ENCODE measurements around the gene HDAC4. TPM values are rescaled to one million over a fixed set of nuclear protein-coding genes. Genes with fewer than 3 reads are reported as not detected.

Gene HDAC4
- total RNA-seq, 1 experiment from 2014 or later, result 4.5 TPM

DNA sequence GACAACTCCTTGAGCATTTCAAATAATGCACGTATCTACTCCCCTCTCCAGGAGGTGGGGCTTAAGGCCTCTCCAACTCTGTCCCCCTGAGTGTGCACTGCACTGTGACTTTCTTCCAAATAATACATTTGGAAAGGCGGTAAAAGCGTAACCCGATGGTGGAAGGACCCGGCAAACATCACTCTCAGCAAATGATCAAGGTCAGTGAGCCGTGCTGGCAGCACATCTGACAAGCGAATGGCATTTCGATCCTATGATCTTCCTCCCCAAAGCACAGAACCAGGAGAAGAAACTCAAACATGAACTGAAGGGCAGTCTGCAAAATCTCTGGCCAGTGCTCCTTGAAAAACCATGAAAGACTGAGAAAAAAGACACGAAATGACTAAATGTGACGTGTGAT lies 344.2 kb downstream of the HDAC4 start:
- no peak for DNase-seq (ENCODE audit: low spot score)
- in situ Hi-C loops (cut with HindIII; ENCODE audit: low sequenced_read_pairs), result no loop called here

DNA sequence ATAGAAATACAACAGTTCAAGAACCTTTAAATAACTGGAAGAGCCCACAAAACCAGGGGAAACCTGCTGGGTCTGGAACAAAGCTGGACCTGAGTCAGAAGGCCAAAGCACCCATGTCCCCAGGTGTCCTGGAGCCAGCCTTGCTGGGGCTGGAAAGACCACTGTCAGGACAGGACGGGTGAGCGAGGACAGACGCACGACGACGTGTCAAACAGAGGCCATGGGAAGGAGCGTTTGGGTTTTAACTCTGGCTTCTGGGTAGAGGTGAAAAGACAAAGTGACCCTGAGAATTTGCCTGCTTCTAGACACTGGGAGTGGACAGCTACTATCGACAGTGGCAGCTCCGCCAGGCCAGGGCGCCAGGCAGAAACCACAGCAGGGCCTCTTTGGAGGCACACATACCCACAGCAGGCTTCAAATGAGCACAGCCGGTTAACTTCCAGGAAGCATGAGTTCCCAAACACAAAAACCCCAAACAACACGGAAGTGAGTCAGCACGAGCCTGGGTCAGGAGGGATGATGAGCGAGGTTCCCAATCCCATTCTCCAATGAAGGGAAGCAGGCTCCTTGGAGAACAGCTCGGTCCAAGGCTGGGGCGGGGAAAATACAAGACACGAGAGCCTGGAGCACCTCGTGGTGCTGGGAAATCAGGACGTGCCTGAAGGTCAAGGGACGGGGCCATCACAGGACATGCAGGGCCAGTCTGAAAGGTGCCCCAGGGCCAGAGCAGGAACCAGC lies 344.9 kb downstream of the HDAC4 start:
- no peak for DNase-seq (ENCODE audit: low spot score)
- in situ Hi-C loops (cut with HindIII; ENCODE audit: low sequenced_read_pairs), result no loop called here

DNA sequence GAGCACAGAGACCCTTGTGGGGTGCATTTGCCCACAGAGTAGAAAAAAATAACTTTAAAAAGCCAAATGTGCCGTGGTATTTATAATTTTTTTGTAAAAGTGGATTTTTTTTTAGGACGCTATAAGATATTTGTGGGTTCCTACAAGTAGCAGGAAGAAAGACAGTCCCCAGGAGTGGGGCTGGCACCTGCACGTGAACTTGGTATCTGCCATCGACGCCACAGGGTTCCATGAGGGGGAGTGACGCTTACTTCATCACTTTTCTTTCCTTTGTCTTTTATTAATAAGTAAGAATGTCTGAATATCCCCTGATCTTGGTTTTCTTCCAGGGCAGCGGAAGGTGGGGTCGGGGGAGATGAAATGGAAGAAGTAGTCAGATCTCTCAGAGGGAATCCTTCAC lies 345.9 kb downstream of the HDAC4 start:
- in situ Hi-C loops (cut with HindIII; ENCODE audit: low sequenced_read_pairs), result no loop called here
- DNase-seq (ENCODE audit: low spot score), result no peak

DNA sequence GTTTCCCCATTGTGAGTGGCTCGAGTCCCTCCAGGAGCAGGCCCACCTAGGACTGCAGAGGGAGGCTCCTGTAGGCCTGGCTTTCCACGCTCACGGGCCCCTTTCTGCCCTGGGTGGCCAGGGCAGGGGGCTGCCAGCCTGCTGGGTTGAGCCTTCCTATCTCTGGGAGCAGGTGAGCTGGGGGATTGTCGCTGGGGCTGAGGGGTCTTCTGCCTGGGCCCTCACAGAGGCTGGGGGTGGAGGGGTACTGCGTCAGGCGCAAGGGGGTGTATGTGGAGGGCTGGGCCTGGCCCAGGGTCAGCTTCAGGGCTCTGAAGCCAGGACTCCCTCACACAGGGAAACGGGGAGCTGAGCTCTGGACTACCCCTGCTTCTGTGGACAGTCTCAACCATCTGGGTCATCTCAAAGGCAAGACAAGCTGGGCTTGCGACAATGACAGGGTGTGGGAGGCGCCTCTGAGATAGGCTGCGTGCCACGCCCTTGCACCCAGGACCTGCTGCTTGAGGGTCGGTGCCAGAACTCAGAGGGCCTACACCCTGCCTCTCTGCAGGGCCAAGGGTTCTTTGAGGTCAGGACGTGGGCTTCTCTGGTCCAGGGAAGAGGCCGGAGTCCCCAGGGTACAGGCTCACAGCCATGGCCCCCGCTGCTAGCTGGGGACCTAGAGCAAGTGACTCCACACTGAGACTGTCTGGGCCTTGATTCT lies 346.9 kb downstream of the HDAC4 start:
- in situ Hi-C loops (cut with HindIII; ENCODE audit: low sequenced_read_pairs), result no loop called here

DNA sequence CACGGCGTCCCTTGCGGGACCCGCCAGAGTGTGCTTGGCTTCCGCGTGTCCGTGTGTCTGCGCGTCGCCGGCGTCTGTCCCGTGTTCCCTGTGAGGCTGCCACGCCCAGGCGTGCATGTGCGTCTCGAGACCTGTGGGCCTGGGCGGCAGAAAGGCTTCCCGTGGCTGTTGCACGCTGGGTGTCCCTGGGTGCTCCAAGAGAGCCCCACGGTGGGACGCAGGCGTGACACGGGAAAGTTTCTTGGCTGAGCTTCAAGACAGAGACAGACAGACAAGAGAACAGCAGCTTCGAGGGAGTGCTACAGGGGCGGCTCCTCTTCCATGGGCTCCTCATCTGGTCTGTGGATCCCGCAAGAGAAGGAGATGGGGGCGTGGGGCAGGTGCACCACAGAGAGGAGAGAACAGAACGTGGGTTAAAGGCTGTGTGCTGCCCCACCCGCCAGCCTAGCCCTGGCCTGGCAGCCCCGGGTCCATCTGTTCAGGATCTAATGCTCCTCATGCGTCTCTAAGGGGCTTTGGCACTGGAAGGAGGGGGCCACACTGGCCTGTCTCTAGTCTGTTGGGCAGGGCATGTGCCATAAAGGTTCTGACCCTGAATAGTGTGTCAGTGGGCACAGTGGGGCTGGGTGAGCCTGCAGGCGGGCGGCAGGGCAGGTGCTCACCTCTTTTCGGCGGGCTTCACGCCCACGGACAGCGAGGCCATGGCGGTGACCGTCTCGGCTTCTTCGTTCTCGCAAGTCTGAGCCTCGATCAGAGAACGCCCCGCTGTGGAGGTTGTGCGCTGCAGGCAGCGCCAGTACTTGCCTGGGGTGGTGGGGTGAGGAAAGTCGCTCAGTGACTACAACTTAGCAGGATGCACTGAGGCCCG lies 347.8 kb downstream of the HDAC4 start:
- no peak for DNase-seq (ENCODE audit: low spot score)
- in situ Hi-C loops (cut with HindIII; ENCODE audit: low sequenced_read_pairs), result no loop called here

More for the DNA sequence above, 346.9 kb downstream of the HDAC4 start:
- DNase-seq (ENCODE audit: low spot score), result no peak

DNA sequence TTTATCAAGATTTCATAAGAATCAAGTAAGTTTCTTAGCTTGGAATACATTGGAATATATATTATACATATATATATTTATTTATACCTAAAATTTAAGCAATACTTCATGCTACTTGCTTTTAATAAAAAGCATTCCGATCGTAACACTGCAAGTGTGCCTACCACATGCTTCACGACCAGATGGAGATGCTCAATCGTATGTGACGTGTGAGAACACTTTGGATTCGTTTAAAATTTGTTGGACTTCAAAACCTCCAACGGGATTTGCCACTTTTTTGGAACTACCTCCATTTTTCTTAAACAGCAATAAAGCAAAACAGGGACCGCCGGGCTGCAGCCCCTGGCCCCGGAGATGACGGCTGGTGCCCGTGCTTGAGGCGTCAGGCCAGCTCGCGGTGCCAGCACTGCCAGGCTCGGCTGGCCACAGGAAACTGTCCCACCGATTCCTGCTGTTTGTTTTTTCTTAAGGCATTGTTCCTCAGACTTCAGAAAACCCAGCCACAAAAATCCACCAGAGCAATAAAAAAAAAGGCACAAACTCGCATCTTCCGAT lies 348.9 kb downstream of the HDAC4 start:
- in situ Hi-C loops (cut with HindIII; ENCODE audit: low sequenced_read_pairs), result no loop called here
- no peak for DNase-seq (ENCODE audit: low spot score)

DNA sequence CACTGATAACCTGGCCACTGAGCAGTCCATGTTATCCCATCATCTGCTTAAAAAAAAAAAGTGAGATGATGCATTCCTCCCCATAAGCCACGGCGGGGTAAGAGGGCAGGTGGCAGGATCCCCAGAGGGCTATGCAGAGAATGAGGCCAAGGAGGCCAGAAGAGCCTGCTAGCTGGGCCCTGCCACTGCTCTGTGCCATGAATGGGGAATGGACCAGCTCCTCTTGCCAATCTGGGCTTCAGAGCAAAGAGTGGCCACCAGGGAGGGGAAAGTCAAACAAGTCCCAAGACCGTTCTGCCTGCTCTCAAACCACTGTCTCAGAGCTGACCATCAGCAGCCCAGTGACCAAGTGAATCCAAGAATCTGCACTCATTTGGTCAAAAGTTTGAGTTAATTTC lies 350.6 kb downstream of the HDAC4 start:
- no peak for DNase-seq (ENCODE audit: low spot score)
- in situ Hi-C loops (cut with HindIII; ENCODE audit: low sequenced_read_pairs), result no loop called here

DNA sequence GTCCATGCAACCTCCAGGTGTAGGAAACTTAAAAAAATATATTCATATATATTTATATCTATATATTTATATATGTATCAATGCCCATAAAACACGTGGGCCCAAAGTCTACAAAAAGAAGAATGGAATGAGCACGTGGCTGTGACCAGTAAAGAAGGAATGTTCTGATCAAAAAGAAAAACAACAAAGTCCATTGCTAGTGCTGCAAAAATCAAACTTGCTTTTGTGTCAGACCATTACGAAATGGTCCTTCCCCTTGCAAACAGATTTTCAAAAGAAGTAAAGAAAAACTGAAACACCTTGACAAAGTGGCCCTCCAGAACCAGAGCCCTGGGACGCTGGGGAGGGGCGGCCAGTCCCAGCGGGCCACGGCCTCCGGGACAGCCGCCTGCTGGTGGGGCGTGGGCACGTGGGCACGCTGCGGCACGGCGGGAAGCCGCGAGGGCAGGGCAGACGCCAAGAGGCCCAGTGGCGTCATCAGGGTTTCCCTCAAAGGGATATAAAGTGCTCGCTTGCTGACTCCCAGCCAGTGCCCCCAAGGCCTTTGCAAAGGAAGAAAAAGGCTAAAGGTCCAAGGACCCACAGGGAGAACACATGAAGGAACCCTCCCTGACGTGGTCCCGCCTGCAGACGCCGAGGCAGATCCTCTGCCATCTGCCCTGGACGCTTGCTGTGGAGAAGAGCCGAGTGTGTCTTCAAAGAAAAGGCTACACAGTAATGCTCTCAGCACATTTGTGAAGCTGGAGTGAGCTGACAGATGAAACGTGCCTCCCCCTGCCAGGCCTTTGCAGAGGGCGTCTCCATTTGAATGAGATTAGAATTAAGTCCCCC lies 351.2 kb downstream of the HDAC4 start:
- in situ Hi-C loops (cut with HindIII; ENCODE audit: low sequenced_read_pairs), result no loop called here

DNA sequence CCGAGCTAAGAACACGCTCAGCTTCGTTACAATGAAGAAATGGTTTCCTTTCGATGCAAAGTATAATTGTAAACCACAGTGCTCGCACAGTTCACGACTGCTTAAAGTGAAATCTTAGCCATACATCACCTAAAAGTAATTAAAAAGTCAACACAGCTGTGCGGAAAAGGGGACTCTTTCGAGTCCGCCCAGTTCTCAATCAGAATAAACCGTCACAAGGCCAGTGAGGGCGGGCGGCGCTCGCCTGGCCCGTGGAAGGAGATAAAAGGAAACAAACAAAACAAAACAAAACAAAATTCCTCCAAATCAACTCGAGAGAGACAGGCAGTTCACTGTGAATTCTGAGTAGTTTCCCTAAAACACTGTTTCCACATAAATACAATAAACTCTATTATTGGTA lies 352.1 kb downstream of the HDAC4 start:
- no peak for DNase-seq (ENCODE audit: low spot score)
- in situ Hi-C loops (cut with HindIII; ENCODE audit: low sequenced_read_pairs), result no loop called here

More for the DNA sequence above, 351.2 kb downstream of the HDAC4 start:
- DNase-seq (ENCODE audit: low spot score), result no peak

DNA sequence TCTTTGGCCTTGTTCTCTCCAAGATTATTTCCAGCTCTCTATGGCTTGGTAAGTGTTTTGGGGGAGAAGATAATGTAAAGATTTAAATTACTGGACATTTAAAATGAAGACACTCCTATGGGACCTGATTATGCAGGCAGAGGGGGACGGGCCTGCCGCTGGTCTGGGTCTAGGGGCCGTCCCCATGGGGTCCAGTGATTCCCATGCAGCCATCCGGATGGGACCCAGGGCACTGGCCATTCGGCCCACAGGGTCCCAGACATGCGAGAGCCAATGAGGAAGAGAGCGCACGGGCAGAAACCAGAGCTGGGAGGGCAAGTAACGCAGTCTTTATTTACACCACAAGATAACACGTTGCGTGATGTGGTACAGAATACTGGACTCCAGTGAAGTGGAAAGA lies 353.0 kb downstream of the HDAC4 start:
- in situ Hi-C loops (cut with HindIII; ENCODE audit: low sequenced_read_pairs), result no loop called here
- DNase-seq (ENCODE audit: low spot score), result no peak

DNA sequence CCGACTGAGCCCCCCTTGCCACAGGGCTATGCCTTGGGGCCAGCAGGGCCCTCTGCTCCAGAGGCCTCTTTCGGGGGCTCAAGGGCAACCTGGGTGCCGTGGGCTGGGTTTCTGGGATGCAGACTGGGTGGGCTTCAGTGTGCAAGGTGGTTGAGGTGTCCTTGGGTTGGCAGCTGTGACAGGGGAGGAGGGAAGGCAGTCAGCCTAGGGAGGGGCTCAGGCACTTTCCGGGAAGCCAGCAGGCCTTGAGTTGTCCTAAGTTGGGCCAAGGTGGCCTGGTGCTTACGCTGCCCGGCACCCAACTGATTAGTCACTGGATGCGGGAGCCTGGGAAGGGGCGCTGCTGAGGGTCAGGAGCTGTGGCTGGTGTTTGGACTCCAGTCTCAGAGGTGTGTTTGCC lies 353.4 kb downstream of the HDAC4 start:
- DNase-seq (ENCODE audit: low spot score), result no peak
- in situ Hi-C loops (cut with HindIII; ENCODE audit: low sequenced_read_pairs), result no loop called here

DNA sequence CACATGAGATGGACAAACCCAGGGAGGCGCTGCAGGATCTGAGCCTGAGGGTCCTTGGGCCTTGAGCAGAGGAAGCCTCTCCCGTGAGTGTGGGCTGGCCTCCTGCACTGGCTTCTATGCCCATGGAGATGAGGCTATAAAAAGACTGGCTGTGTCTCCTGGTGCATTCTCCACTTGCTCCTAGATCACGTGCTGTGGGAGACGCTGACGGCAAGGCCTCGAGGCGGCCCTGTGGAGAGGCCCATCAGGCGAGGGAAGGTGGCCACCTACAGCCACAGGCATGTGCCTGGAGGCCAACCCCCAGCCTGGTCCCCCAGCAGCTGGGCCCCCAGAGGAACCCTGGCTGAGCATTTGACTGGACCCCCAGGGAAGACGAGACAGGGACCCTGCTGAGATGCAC lies 354.0 kb downstream of the HDAC4 start:
- in situ Hi-C loops (cut with HindIII; ENCODE audit: low sequenced_read_pairs), result no loop called here
- no peak for DNase-seq (ENCODE audit: low spot score)

DNA sequence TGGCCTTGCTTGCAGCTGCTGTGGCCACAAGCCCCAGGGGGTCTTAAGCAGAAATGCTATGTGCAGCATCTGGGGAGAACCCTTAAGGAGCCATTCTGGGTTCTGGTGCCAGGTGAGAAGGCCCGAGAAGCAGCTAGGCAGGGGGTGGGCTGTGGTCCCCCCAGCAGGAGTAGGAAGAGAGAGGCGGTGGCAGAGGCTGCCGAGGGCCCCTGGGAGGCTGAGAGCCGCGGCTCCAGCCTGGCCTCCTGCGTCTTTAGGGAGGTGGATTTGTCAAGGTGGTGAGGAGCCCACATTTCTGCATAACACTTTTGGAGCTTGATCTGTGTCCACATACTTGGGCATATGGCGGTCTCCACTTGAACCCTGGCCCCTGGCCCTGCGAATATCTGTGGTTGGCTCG lies 356.5 kb downstream of the HDAC4 start:
- no peak for DNase-seq (ENCODE audit: low spot score)
- in situ Hi-C loops (cut with HindIII; ENCODE audit: low sequenced_read_pairs), result no loop called here

DNA sequence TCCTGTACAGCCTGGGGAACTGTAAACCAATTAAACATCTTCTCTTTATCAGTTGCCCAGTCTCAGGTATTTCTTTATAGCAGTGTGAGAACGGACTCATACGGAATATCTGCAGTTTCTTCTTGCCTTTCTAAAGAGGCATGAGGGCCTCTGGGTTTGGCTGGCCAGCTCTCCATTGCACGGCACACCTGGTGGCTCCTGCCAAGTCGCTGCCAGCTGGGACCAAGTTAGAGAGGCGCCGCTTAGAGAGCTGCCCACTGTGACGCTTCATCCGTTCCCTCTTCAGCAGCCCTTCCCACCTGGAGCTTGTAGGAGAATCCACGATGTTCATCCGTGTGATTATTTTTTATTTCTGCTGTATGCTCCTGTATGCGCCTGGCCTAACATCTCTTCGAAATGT lies 357.5 kb downstream of the HDAC4 start:
- in situ Hi-C loops (cut with HindIII; ENCODE audit: low sequenced_read_pairs), result no loop called here
- no peak for DNase-seq (ENCODE audit: low spot score)

DNA sequence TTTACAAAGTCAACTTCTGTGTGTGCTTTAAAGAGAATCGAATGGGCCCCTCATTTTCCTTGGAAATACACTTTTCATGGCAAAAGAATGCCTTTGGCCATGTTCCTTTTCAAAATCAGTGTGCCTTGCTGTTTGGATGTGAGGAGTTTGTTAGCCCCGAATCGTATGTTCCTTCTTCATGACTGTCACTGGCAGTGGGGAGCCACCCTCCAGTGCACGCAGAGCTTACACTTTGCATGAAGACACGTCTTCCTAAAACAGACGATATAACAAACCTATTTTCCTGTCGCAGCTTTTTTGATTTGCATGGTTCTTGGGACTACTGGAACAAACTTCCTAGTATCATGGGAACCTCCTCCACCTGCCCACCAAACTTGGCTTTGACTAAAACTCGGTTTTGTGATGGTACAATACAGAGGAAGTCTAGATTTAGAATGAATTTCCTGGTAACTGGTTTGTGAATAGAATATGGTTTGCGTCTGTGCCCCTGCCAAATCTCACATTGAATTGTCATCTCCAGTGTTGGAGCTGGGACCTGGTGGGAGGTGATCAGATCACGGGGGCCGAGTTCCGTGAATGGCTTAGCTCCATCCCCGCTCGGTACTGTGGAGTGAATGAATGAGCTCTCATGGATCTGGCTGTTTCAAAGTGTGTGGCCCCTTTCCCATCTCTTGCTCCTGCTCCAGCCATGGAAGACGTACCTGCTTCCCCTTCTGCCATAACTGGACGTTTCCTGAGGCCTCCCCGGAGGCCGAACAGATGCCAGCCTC lies 358.1 kb downstream of the HDAC4 start:
- no peak for DNase-seq (ENCODE audit: low spot score)
- in situ Hi-C loops (cut with HindIII; ENCODE audit: low sequenced_read_pairs), result no loop called here

DNA sequence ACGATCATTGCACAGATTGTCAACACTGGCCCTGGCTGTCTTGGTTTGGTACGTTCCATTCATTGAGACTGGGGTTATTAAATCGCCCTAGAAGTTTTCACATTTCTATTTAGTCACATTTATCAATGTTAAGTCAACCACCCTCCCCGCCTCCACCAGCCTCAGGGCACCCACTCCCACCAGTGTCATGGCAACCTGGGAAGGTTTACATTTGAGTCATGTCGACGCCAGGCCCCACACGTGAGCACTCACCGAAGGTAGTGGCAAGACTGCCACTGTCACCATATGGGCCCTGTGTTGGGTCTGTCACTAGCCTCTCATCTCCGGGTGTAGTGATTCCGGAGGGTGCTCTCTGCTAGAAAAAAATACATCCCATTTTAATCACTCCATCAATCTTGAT lies 358.8 kb downstream of the HDAC4 start:
- in situ Hi-C loops (cut with HindIII; ENCODE audit: low sequenced_read_pairs), result no loop called here

DNA sequence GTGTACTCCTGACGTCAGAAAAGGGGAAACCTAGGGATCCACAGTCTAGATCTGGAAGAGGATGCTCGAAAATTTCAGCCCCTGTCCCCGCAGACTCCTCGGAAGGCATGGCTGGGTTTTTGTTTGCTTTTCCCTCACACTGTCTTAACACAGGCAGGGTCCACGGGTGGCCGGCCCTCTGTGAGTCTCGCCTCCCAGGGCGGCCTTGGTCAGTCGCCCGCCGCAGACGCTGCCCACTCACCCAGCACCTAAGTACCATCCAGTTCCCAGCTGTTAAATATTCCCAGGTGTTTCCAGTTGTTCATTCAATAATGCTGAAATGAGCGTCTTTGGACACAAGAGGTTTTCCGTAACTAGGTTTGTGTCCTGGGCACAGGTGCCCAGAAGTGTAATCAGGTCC lies 359.8 kb downstream of the HDAC4 start:
- no peak for DNase-seq (ENCODE audit: low spot score)
- in situ Hi-C loops (cut with HindIII; ENCODE audit: low sequenced_read_pairs), result no loop called here

More for the DNA sequence above, 358.8 kb downstream of the HDAC4 start:
- no peak for DNase-seq (ENCODE audit: low spot score)

DNA sequence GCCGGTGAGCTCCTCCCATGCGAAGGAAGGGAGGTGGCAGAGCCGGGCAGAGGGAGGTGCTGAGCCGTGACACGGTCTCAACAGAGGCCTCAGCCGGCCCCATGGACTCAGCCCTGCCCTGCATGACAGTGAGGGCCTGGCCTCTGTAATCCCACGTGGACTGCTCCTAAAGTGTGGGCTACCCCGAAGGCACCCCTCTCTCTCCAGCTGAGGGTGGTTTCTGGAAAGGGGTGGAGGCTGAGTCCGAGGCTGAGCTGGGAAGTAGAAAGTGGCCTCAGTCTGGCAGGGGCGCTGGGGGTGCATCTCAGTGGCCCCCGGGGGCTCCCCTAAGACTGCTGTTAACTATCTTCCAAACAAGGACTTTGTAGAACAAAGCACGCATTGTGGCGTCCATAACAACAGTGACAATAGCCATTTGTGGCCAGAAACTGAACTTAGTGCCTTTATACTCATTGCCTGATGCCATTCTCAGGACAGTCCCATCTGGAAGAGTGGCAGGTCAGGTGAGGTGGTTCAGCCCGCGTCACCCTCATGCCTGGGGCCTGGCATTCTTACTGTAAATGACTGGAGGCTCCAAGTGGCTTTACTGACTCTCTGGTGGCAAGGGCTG lies 360.6 kb downstream of the HDAC4 start:
- no peak for DNase-seq (ENCODE audit: low spot score)
- in situ Hi-C loops (cut with HindIII; ENCODE audit: low sequenced_read_pairs), result no loop called here
